NCI-H1092 (cell line): ENCODE results near the gene ZFHX2.

Experiments
- DNase-seq: peaks from one replicate; lab custom pipeline; 2025; lab: John Stamatoyannopoulos, UW

The ZFHX2 gene

GRCh38 chr14:23559926-23560520 lies 8.5 kb upstream of the ZFHX2 start:
- no peak for DNase-seq

- peak; percentile 64 for DNase-seq
Measured at GRCh38 chr14:23559010-23559925, 7.7 kb upstream of the ZFHX2 start.

- DNase-seq = no peak
Measured at GRCh38 chr14:23558346-23559009, 6.9 kb upstream of the ZFHX2 start.

- no peak for DNase-seq
Measured at GRCh38 chr14:23557946-23558345, 6.4 kb upstream of the ZFHX2 start.

- no peak for DNase-seq
Measured at GRCh38 chr14:23557521-23557920, 6.0 kb upstream of the ZFHX2 start.

GRCh38 chr14:23556700-23557440 lies 5.3 kb upstream of the ZFHX2 start:
- no peak for DNase-seq

- DNase-seq = peak; percentile 90
Measured at GRCh38 chr14:23555882-23556699, 4.5 kb upstream of the ZFHX2 start, which contains the start of gene THTPA. TSS of gene THTPA (plus strand) at chr14:23556271. CDS start at chr14:23556758, 487 bp downstream.

GRCh38 chr14:23555533-23555881 lies 3.9 kb upstream of the ZFHX2 start:
- no peak for DNase-seq

GRCh38 chr14:23550812-23551265 lies 726 bp downstream of the ZFHX2 start:
- DNase-seq = no peak

- no peak for DNase-seq
Measured at GRCh38 chr14:23550131-23550811, 1.3 kb downstream of the ZFHX2 start.

GRCh38 chr14:23548351-23549318 lies 2.9 kb downstream of the ZFHX2 start:
- DNase-seq = no peak

- no peak for DNase-seq
Measured at GRCh38 chr14:23547924-23548323, 3.6 kb downstream of the ZFHX2 start.

- no peak for DNase-seq
Measured at GRCh38 chr14:23546450-23547035, 5.0 kb downstream of the ZFHX2 start.

GRCh38 chr14:23545740-23546365 lies 5.7 kb downstream of the ZFHX2 start:
- DNase-seq = no peak

GRCh38 chr14:23544511-23545447 lies 6.8 kb downstream of the ZFHX2 start:
- peak; percentile 72 for DNase-seq

- DNase-seq = no peak
Measured at GRCh38 chr14:23543403-23543802, 8.2 kb downstream of the ZFHX2 start.

GRCh38 chr14:23542261-23542660 lies 9.3 kb downstream of the ZFHX2 start:
- DNase-seq = no peak

GRCh38 chr14:23540141-23540469 lies 11.5 kb downstream of the ZFHX2 start:
- no peak for DNase-seq
